Limb (tissue), 2 donors: ENCODE measurements around the gene KCNMB3.

Experiments
- DNase-seq, 2 donors: peaks; one replicate each; pipeline ENCODE4 v3.0.0-alpha.2; 2016; ENCODE audit errors: extremely low spot score in 2 of 2

The KCNMB3 gene

DNA sequence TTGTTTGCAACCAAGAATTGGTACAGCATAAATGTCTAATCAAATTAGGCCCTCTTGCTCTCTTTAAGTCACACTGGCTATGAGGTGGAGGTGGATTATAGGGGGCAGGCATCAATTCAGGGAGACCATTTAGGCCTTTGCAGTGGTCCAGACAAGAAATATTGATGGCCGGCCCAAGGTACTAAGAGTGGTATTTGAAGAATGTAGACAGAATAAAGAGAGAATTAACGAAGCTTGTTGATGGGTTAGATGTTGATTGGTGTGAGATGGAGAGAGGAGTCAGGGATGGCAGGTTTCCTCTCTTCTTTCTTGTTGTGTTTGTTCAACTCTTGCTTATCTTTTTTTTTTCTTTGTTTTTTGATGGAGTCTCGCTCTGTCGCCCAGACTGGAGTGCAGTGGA lies 54.2 kb downstream of the KCNMB3 start:
- no peak for DNase-seq

DNA sequence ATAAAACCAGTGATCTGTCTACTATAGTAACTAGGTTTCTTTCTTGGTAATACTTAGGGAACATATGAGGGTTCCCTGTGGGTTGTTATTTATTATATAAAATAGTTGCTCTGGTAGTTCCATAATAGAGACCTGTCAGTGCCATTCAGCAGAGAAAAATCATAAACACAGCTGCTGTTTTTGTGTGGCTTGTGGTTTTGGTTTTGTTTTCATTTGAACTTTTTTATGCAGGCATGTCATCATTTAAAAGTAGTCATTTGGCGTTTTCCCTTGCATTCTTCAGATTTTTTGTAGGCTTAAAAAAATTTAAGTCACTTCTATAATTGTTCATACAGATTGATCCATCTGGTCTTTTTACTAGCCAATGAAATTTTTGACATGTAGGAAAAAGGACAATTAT lies 54.8 kb downstream of the KCNMB3 start:
- no peak for DNase-seq

DNA sequence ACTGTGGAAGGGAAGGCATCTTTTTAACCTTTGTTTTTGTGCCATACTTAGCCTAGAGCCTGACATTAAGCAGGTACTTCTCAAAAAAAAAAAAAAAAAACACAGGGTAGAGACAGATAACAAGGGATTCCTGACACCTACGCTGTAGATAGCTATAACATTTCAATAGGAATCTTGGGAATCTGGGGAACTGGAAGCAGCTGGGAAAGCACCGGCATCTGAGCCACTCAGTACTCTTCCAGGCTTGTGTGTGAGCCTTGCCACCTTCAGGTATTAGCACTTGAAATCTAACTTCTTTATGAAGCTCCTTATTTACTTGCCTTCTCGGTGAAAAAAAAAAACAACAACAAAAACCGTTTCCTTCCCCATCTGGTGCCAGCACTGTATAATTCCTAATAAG lies 56.0 kb downstream of the KCNMB3 start:
- no peak for DNase-seq
